ENCODE data around the gene ANKRD10. TPM values are rescaled to one million over a fixed set of nuclear protein-coding genes. Genes with fewer than 3 reads are reported as not detected.
A peak's percentile ranks its signal among the peaks of the same experiment; 100 is the strongest.
"Not testable (repeated sequence)": the region's sequence is repeated elsewhere in the genome, so short reads cannot be mapped to it uniquely, and the experiment has no call there.

The ANKRD10 gene
- total and polyA plus RNA-seq, 7 donors: 82.0 to 225 (median 115) TPM

- intact Hi-C loops (cut with DNase I): no loop called here
- Histone ChIP-seq H3K4me3 (no peak overlapping the region), H3K27me3 (ENCODE audit: insufficient read depth in 3 of 3, low read length in 2 of 3) (peaks cover 0 to 2% (median 0%) of the 10 kb centered on the region in 3 donors), H3K27ac (no peak overlapping the region), H3K36me3 (ENCODE audit: insufficient read depth in 1 of 2, low read depth in 1 of 2) (no peaks in the 10 kb centered on the region), H3K9me3 (no peaks in the 10 kb centered on the region), H3K4me1 (no peaks in the 10 kb centered on the region)
- no peak for DNase-seq
- WGBS, 3 donors: 85 to 94% (median 89%) methylated on average over 4 of the region's 4 CpGs
- no peak for ATAC-seq
- TF ChIP-seq CTCF (IDR thresholded peaks at IDR 0.05): no peak
Observed at GRCh38 chr13:110949628-110950027, 34.8 kb upstream of the ANKRD10 start.

DNA sequence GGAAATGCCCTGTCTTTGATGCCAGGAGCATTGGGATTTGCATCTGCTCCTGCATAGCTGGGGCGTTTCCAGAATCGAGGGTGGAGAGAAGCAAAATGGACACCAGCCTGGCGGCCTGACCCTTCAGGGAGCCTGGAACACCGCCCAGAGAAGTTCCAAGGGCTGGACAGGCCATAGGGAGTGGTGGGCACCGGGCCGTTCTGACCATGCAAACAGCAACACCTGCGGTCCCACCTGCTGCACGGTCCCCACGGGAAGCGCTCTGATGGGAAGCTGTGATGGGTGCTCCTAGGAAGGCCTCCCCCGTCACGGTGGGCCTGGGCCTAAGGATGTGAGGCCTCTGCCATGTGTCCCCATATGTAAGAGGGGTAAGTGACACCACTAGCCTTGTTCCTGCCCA is 34.2 kb upstream of the ANKRD10 start:
- 89 to 97% (median 95%) methylated on average over 12 of the region's 12 CpGs for WGBS, 3 donors

GRCh38 chr13:110947338-110947737 is 32.5 kb upstream of the ANKRD10 start:
- 58 to 66% (median 66%) methylated on average over 7 to 8 of the region's 10 CpGs for whole genome bisulfite sequencing, 3 donors
- H3K36me3 ChIP-seq (ENCODE audit: insufficient read depth in 1 of 2, low read depth in 1 of 2); H3K27ac ChIP-seq; ATAC-seq; DNase-seq; H3K4me1 ChIP-seq; H3K27me3 ChIP-seq (ENCODE audit: insufficient read depth in 3 of 3, low read length in 2 of 3); H3K9me3 ChIP-seq; intact Hi-C loops (cut with DNase I); H3K4me3 ChIP-seq: not testable (repeated sequence)

More for the DNA sequence above, 34.2 kb upstream of the ANKRD10 start:
- no peak overlapping the region for H3K4me3 ChIP-seq
- intact Hi-C loops (cut with DNase I): no loop called here
- no peak for ATAC-seq
- no peaks in the 10 kb centered on the region for H3K36me3 ChIP-seq (ENCODE audit: insufficient read depth in 1 of 2, low read depth in 1 of 2)
- no peak overlapping the region for H3K27ac ChIP-seq
- H3K27me3 ChIP-seq (ENCODE audit: insufficient read depth in 3 of 3, low read length in 2 of 3): peaks cover 0 to 2% (median 0%) of the 10 kb centered on the region in 3 donors
- H3K4me1 ChIP-seq: no peaks in the 10 kb centered on the region
- peak in 1 of 2 donors; percentile 32 for DNase-seq
- TF ChIP-seq CTCF (IDR thresholded peaks at IDR 0.05): no peak
- H3K9me3 ChIP-seq: no peaks in the 10 kb centered on the region

GRCh38 chr13:110945928-110946570 is 31.2 kb upstream of the ANKRD10 start:
- Histone ChIP-seq H3K27ac (no peak overlapping the region), H3K4me3 (no peak overlapping the region), H3K27me3 (ENCODE audit: insufficient read depth in 3 of 3, low read length in 2 of 3) (peaks cover 0 to 2% (median 0%) of the 10 kb centered on the region in 3 donors), H3K36me3 (ENCODE audit: insufficient read depth in 1 of 2, low read depth in 1 of 2) (no peaks in the 10 kb centered on the region), H3K9me3 (no peaks in the 10 kb centered on the region), H3K4me1 (no peaks in the 10 kb centered on the region)
- TF ChIP-seq CTCF (IDR thresholded peaks at IDR 0.05): no peak
- ATAC-seq (no peak), DNase-seq (no peak)
- WGBS, 3 donors: 89 to 94% (median 91%) methylated on average over 10 to 12 of the region's 12 CpGs
- intact Hi-C loops (cut with DNase I): no loop called here

- WGBS, 3 donors: 92 to 94% (median 93%) methylated on average over 24 of the region's 24 CpGs
- intact Hi-C loops (cut with DNase I): loop anchor here in 1 of 2 donors (1.0 kb wide), 1 partner anchor 105 kb away; no protein-coding TSS in a partner anchor
- H3K36me3 ChIP-seq (ENCODE audit: insufficient read depth in 1 of 2, low read depth in 1 of 2): no peaks in the 10 kb centered on the region
- ATAC-seq: no peak
- H3K4me3 ChIP-seq: no peak overlapping the region
- TF ChIP-seq CTCF (IDR thresholded peaks at IDR 0.05): no peak
- H3K9me3 ChIP-seq: no peaks in the 10 kb centered on the region
- DNase-seq: no peak
- no peaks in the 10 kb centered on the region for H3K4me1 ChIP-seq
- no peak overlapping the region for H3K27ac ChIP-seq
- peaks cover 0 to 2% (median 0%) of the 10 kb centered on the region in 3 donors for H3K27me3 ChIP-seq (ENCODE audit: insufficient read depth in 3 of 3, low read length in 2 of 3)
Observed at GRCh38 chr13:110944968-110945927, 30.4 kb upstream of the ANKRD10 start.
